Testis (tissue), 2 donors: ENCODE data around the gene ROBO4.

Experiments used
- CTCF ChIP-seq, 3 experiments: fragments of 450-650 bp in 2 of 3; fragments of 200-600 bp in 1 of 3; sonication (generic) in 1 of 3; IDR thresholded peaks; one replicate each; pipeline ENCODE4 v1.5.1; 2016 to 2019; ENCODE audit warnings: antibody characterized with exemption in 3 of 3, mild to moderate bottlenecking in 2 of 3, moderate library complexity in 1 of 3
- POLR2A ChIP-seq: fragments of 450-650 bp; IDR thresholded peaks from one replicate; pipeline ENCODE4 v1.6.1; 2017; ENCODE audit warnings: antibody characterized with exemption, mild to moderate bottlenecking, moderate library complexity

GRCh38 chr11:124928942-124929665 is 31.4 kb upstream of the ROBO4 start:
- TF ChIP-seq CTCF (IDR thresholded peaks at IDR 0.05) (no peak), POLR2A (no peak)
